GM19023 (cell line): Measurements from ENCODE around the gene KEL.
A peak's percentile ranks its signal among the peaks of the same experiment; 100 is the strongest.
"Not testable (repeated sequence)": the region's sequence is repeated elsewhere in the genome, so short reads cannot be mapped to it uniquely, and the experiment has no call there.

Source experiments
- ATAC-seq: cut with Tn5 transposase; IDR thresholded peaks from one replicate; pipeline ENCODE4 v1.9.1; 2021; ENCODE audit warnings: mild to moderate bottlenecking, moderate library complexity; ENCODE audit not compliant: unreplicated experiment

KEL gene, protein sequence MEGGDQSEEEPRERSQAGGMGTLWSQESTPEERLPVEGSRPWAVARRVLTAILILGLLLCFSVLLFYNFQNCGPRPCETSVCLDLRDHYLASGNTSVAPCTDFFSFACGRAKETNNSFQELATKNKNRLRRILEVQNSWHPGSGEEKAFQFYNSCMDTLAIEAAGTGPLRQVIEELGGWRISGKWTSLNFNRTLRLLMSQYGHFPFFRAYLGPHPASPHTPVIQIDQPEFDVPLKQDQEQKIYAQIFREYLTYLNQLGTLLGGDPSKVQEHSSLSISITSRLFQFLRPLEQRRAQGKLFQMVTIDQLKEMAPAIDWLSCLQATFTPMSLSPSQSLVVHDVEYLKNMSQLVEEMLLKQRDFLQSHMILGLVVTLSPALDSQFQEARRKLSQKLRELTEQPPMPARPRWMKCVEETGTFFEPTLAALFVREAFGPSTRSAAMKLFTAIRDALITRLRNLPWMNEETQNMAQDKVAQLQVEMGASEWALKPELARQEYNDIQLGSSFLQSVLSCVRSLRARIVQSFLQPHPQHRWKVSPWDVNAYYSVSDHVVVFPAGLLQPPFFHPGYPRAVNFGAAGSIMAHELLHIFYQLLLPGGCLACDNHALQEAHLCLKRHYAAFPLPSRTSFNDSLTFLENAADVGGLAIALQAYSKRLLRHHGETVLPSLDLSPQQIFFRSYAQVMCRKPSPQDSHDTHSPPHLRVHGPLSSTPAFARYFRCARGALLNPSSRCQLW

DNA sequence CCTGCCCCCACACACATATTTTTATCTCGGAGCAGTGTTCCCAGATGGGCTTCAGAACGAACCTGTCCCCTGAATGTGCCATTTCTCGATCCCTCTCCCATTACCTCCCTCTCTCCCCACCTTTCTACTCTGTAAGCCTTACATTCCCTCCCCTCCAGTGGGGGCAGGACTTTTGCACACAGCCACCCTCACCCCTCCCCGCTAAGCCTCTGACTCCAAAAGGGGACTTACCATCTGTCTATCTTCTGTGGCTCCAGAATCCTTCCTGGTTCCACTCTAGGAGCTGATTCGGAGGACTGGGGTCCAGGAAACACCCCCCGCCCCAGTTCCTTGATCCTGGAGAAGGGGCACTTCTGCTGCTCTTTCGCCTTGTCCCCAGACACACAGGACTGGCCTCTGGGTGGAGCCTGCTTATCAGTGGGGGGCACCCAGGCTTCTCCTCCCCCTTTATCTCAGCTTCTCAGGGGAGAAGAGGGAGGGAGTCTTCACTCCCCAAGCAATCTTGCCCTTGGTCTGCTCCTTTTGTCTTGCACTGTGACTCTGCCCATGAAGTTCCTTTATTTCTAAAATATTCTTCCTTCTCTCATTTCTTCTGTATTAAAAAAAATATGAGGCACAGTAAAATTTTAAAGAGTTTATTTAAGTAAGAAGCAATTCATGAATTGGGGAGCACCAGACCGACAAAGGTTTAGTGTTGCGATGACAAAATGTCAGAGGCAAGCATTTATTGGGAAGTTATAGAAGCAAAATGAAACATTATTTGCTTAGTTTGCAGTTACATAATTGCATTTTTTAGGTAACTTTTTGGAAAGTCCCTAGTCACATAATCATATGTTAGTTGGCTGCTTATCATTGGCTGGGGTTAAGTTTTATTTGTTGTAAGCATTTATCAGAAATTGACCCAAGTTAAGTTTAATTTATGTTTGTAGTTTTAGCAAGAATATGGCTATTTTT lies at the start of gene KEL:
KEL (minus strand) TSS at position 391 of the 954 bp plus-strand sequence; CDS start at position 234, 157 bp downstream.
- no peak for ATAC-seq

DNA sequence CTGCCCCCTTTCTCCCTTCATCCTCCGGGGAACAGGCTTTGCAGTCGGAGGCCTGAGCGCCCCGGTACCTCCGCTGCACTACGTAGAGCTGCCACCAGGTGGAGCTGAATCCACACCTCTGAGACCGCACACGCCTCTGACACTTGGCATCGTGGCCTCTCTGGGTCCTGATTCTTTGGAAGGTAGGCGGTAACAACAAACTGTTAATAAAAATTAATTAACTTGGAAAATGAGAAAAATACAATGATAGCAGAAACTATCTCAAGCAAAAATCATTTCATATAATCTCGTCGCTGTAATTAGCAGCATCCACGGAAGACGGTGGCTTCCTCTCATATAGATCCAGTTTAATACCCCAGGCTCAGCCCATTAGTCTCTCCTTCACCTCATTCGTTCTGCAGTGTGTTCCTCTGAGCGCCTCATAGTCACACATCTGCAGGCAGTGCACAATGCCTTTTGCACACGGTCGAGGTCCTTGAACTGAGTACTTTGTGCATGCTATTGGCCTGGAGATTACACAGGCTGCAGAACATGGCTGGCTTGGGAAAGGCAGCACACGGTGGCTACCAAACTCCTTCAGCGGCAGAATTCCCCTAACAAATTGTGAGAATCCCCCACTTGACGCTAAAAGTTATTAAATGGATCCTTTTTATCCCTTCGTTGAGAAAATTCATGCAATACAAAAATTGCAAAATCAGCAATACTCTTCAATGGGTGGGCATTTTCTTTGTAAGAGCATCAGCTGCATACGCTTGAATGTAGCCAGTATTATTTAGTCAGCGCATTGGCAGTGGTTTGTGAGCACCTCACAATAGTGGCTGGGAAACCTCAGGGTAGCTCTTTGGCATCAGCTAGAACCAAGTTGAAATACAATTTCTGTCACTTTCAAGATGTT lies 46.1 kb upstream of the KEL start:
- peak; percentile 93 for ATAC-seq

DNA sequence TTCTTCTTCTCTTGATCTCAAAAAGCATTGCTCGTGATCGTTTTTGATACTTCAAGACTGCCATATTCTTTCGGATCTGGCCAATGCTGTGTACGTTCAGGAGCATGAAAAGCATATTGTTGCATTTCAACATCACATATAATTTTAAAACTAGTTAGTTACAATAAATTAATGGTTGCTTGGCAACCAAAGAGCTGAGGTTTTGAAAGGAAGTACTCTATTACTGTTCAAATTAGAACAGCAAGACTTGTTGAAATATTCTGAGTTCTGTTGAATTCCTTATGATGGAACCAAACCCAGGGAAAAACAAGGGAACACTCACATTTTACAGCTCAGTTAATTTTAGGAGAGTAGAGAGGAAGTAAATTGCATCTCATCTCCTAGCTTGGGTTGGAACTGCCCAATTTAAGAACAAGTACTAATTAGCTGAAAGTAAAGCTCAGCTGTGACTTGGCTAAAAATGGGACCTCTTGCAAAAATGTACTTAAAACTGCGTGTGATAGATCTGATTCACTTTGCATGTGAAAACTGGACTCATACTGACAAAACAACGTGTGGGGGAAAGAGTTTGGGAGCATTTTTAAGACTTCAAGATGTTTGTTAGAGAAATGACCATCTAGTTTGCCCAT lies 43.6 kb upstream of the KEL start:
- no peak for ATAC-seq

DNA sequence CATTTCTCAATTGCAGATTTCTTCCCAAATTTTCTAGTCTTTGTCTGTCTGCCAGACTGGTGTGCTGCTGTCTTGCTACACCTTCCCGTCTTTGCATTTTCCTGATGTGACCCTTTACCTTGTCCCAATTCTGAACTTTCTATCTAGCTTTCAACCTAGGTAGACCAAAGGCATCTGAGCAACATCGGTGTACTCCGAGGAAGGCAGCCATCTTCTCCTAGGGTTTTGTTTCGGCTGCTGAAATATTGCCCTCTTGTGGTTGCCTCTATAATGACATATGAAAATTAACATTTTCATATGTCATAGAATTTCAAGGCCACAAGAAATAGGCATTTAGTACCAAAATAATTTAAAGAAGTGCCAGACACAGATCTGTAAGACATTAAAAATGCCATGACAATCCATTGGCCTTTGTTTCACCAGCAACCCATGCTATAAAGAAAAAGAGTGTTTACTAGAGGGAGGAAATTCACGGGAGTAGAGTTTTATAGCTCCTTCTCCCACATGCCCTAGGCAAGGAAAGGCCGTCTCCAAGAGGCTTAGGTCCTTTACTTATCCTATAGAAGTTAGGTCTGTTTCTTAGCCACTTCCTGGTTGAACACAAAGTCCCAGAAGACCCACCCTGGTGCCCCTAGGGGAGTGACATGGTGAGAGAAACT lies 41.4 kb upstream of the KEL start:
- peak; percentile 56 for ATAC-seq

DNA sequence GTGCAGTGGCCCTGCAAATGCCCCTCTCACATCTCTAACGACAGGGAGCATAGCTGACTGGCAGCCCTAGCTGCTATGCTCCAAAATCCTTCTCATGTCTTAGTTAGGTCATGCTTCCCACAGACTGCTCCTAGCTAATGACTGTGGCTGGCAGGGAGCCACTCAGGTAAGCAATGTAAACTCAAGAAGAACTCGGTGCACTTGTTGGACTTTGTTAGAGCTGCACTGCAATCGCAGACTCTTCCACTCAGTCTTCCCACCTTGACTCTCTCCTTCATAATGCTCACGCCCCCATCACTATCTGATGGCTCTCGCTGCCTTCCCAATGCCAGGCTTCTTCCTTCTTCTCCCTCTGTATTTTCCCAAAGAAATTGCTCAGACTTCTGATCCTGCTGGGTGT lies 40.7 kb upstream of the KEL start:
- ATAC-seq = no peak

- ATAC-seq = no peak
Measured at GRCh38 chr7:143002106-143002505, 39.9 kb upstream of the KEL start.

DNA sequence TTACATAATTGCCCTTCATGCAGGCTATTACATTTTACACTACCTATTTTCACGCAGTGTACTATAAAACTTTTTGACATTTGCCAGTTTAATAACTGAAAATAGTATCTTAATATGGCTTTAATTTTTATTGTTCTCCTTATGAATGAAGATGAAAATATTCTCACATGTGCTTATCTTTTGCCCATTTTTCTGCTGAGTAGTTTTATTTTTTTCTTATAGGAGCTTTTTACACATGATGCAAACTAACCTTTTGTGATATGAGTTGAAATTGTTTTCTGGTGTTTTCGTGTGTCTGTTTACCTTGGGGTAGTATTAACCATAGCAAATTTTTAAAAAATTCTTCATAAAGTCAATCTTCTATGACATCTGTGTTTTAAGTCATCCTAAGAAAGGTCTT lies 38.5 kb upstream of the KEL start:
- ATAC-seq = no peak

DNA sequence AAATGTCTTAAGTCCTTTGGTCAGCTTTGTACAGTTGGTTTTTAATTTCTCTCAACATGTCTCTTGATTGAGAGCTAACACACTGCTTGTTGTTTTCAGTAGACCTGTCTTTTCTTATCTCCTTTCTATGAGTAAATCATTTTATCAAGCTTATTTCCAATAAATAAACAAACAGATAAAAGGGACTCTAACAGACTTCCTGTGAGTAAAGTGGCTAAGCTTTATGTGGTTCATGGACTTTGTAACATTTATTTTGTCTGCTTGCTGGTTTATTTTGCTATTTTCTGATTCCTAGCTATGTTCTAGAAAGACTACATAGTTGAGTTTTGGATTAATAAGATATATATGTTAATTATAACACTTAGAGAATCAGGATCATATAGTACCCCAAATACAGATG lies 37.6 kb upstream of the KEL start:
- no peak for ATAC-seq

DNA sequence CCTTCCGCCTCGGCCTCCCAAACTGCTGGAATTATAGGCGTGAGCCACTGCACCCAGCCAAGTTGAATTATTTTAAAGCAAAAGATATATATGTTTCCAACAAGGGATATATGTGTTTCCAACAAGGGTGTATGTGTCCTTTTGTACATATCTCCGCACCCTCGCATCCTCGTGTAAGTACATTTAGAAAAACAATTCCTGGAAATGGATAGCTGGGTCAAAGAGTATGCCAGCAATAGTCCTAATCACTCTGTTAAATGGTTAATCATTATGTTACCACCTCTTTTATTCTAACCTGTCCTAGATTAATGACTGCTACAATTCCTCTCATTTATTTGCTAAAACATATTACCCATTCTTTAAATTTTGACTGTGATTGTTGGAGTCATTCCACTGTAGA lies 36.8 kb upstream of the KEL start:
- no peak for ATAC-seq

GRCh38 chr7:142997456-142997989 lies 35.4 kb upstream of the KEL start:
- no peak for ATAC-seq

DNA sequence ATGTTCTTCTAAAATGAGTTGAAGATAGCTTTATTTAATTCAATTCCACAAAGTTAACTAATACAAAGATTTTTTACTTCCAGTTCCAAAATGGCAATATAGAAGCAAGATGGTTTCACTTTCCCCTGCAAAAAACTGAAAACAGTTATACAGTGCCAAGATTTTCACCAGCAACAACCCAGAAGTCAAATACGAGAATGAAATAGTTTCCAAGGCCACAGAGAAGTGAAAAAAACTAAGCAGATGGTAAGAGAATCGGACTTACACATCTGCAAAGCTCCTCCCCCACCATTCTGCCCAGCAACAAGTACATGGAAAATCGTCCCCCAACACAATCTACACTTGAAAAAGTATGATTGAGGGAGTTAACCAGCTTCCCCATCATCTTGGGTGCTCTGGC lies 30.3 kb upstream of the KEL start:
- no peak for ATAC-seq

DNA sequence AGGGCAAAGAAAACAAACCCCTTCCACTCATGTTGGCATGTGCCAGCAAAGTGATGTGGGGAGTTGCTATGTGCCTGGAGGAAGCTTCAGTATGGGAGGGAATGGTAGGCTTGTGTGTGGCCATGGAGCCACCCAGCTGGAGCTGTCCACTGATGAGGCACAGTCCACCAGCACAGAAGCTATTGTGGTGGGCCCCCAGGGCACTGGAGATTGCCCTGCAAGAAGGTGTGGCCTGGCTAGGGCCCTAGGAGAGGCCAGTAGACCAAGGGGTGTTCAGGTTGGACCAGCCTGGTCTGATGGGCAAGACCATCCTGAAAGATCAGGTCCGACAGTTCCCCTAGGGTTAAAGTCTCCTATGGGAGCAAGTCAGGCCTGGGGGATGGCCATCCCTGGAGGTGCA lies 22.1 kb upstream of the KEL start:
- ATAC-seq = no peak

DNA sequence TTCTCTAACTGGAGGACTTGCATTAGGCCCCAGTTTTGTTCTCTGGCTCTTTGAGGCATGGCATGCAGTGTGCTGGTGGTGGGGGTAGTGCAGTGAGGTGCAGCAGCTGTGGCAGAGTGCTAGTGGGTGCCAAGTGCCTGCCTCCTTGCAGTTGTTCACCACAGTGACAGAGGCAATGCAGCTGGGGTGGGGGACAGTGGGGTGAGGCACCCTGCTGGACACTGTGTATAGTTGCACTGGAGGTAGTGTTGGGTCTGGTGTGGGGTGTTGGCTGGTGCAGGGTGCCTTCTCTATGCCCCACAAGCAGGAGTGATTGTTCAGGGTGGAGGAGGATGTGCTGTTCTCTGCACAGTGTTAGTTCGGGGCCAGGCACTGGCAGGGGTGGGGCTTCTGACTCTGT lies 21.7 kb upstream of the KEL start:
- ATAC-seq = no peak

DNA sequence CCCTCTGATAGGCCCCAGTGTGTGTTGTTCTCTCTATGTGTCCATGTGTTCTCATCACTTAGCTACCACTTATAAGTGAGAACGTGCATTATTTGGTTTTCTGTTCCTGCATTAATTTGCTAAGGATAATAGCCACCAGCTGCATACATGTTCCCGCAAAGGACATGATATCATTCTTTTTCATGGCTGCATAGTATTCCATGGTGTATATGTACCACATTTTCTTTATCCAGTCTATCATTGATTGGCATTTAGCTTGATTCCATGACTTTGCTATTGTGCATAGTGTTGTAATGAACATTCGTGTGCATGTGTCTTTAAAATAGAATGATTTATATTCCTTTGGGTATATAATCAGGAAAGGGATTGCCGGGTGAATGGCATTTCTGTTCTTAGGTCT lies 16.2 kb upstream of the KEL start:
- ATAC-seq = not testable (repeated sequence)

- ATAC-seq = no peak
Measured at GRCh38 chr7:142974626-142975025, 12.5 kb upstream of the KEL start.

GRCh38 chr7:142969183-142969582 lies 7.0 kb upstream of the KEL start:
- no peak for ATAC-seq

- no peak for ATAC-seq
Measured at GRCh38 chr7:142968229-142968628, 6.1 kb upstream of the KEL start.

- no peak for ATAC-seq
Measured at GRCh38 chr7:142964502-142965246, 2.5 kb upstream of the KEL start.
